AG09319 (cell line): ENCODE measurements around the gene ASB6.

Experiments used
- DNase-seq: peaks from one replicate; pipeline ENCODE4 v3.0.0-alpha.2; 2010; ENCODE audit warnings: low read depth; ENCODE audit errors: extremely low read depth
- CTCF ChIP-seq: IDR thresholded peaks from 2 replicates; pipeline ENCODE4 v1.5.1; 2011; ENCODE audit warnings: low read depth, mild to moderate bottlenecking, inconsistent platforms, low read length, moderate library complexity

ASB6 gene

GRCh38 chr9:129641750-129642585 is at the start of gene ASB6:
Gene ASB6 (minus strand): TSS chr9:129642151. CDS start chr9:129641999, 152 bp downstream.
- peak; percentile 95 for DNase-seq
- peak; percentile 63 for TF ChIP-seq CTCF

DNA sequence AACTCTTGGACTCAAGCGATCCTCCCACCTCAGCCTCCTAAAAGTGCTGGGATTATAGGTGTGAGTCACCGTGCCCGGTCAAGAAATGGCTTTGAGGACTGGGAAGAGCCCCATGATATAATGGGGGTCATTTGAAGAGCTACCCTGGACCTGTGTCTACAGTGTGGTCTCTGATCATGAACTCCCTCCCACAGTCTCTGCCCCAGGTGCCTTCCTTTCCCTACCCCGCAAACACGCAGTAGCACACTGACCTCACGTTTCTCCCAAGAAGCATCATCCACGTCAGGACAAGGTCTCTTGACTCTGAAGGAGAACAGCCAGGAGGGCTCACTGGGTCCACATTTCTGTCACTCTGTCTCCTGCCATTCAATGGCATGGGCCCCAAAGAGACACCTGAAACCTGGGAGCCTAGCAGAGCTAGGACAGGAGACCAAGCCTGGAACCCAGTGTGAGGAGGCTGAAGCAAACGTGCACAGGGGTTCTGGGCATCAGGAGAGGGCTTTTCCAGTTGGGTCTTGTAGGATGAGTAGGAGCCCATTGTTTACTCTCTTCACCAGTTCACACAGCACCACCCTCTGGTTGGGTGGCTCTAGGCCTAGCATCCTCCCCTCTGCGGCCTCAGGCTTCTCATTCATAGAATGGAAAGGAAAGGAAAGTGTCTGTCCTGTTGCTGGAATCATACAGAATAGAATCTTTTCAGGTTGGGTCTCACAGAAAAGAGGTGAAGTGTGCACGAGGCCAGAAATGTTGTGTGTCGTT is 46.5 kb upstream of the ASB6 start:
- no peak for DNase-seq
- no peak for TF ChIP-seq CTCF

DNA sequence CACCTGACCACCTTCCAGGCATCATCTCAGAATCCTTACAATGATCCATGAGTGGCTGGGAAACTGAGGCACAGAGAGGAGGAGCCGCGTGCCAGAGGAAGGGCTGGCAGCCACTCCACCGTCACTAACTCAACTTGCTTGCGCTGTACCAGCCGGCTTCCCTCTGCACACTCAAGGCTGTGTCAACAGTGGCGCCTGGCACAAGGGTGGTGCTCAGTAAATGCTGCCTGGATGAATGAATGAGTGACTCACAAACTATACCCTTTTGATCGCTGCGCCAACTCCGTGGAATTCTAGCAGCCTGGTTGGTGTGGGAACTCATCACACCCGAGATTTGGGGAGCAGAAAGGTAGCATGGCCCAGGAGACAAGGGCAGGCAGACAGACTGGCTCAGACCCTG is 45.4 kb upstream of the ASB6 start:
- no peak for DNase-seq
- no peak for TF ChIP-seq CTCF

- no peak for DNase-seq
- TF ChIP-seq CTCF: no peak
Observed at GRCh38 chr9:129686736-129687135, 44.8 kb upstream of the ASB6 start.

GRCh38 chr9:129685933-129686259 is 43.9 kb upstream of the ASB6 start:
- no peak for TF ChIP-seq CTCF
- DNase-seq: no peak

- TF ChIP-seq CTCF: no peak
- DNase-seq: no peak
Observed at GRCh38 chr9:129685220-129685932, 43.4 kb upstream of the ASB6 start.

GRCh38 chr9:129682381-129682780 is 40.4 kb upstream of the ASB6 start:
- no peak for DNase-seq
- TF ChIP-seq CTCF: no peak
